HCT116 (cell line): ENCODE results near the gene FNBP1L. TPM values are rescaled to one million over a fixed set of nuclear protein-coding genes. Genes with fewer than 3 reads are reported as not detected.

Source experiments
- ATAC-seq: fragments of 200-7000 bp; cut with Tn5 transposase; 2 replicates; pipeline ENCODE4 v1.9.1; 2020; ENCODE audit warnings: mild to moderate bottlenecking, moderate library complexity
- BruUV-seq: library from RNA; stranded (reverse); fragments of 400-500 nt; replicated peaks from 2 replicates; lab custom pipeline; 2021; lab: Mats Ljungman, UMichigan
- CTCF ChIA-PET: fragments of 300-600 bp; sonication (Branson Sonifier 250); formaldehyde crosslinking; loops from one replicate; lab custom pipeline; 2021; ENCODE audit warnings: antibody characterized with exemption; lab: Charles Lee
- POLR2A ChIA-PET: fragments of 300-600, 350-600 bp; sonication (Branson Sonifier 250); formaldehyde crosslinking; loops from one replicate; lab custom pipeline; 2021; ENCODE audit warnings: antibody characterized with exemption; lab: Charles Lee
- RAD21 ChIA-PET, 2 experiments: fragments of 300-600 bp; sonication (Branson Sonifier 250); formaldehyde crosslinking; loops; one replicate each; lab custom pipeline; 2023; ENCODE audit warnings: low total read pairs in 2 of 2; ENCODE audit not compliant: uncharacterized antibody in 2 of 2, unreplicated experiment in 2 of 2, low non-redundant PET in 1 of 2; lab: Charles Lee
- DNase-seq: peaks from one replicate; pipeline ENCODE4 v3.0.0-alpha.2; 2010; ENCODE audit warnings: low read depth, low spot score
- H2AFZ ChIP-seq: fragments of 200-600 bp; shearing (Covaris generic), sonication (generic); 2 replicates; pipeline ENCODE4 v1.6.1; 2017; ENCODE audit warnings: low read depth, mixed run types, mixed read lengths, antibody characterized with exemption, low read length; ENCODE audit not compliant: poor library complexity, severe bottlenecking
- H3K27ac ChIP-seq: 2 replicates; pipeline ENCODE4 v1.5.1; 2012; ENCODE audit warnings: low read depth, low read length
- H3K27me3 ChIP-seq: fragments of 200-600 bp; sonication (generic); 2 replicates; pipeline ENCODE4 v1.6.1; 2016; ENCODE audit warnings: mixed run types, low read length, mixed read lengths; ENCODE audit not compliant: insufficient read depth
- H3K36me3 ChIP-seq, 2 experiments: fragments of 200-500 bp in 1 of 2; fragments of 200-600 bp in 1 of 2; sonication (Bioruptor generic) in 1 of 2; sonication (generic) in 1 of 2; 2 replicates each; pipeline versions ENCODE4 v1.5.1 to v1.6.1; 2014 to 2016; ENCODE audit warnings: low read length in 2 of 2, inconsistent platforms in 1 of 2, mixed read lengths in 1 of 2, mixed run types in 1 of 2; ENCODE audit not compliant: insufficient read depth in 2 of 2, control insufficient read depth in 1 of 2
- H3K4me1 ChIP-seq, 2 experiments: fragments of 200-600 bp in 1 of 2; sonication (generic) in 1 of 2; 2 replicates each; pipeline versions ENCODE4 v1.5.1 to v1.6.1; 2012 to 2017; ENCODE audit warnings: low read length in 2 of 2, inconsistent platforms in 1 of 2, mild to moderate bottlenecking in 1 of 2, mixed read lengths in 1 of 2, mixed run types in 1 of 2, moderate library complexity in 1 of 2; ENCODE audit not compliant: insufficient read depth in 2 of 2, control insufficient read depth in 1 of 2
- H3K4me2 ChIP-seq: fragments of 200-600 bp; sonication (generic); 2 replicates; pipeline ENCODE4 v1.6.1; 2017; ENCODE audit warnings: mixed run types, low read length, mixed read lengths
- H3K4me3 ChIP-seq, 2 experiments: fragments of 200-600 bp in 1 of 2; sonication (generic) in 1 of 2; replicated peaks in 1 of 2; 2 replicates each; pipeline ENCODE4 v1.5.1; 2011 to 2016; ENCODE audit warnings: low read length in 2 of 2, control low read depth in 1 of 2, low read depth in 1 of 2, mild to moderate bottlenecking in 1 of 2, mixed read lengths in 1 of 2, mixed run types in 1 of 2
- H3K79me2 ChIP-seq: fragments of 200-600 bp; sonication (generic); 2 replicates; pipeline ENCODE4 v1.6.1; 2017; ENCODE audit warnings: mild to moderate bottlenecking, mixed run types, low read length, moderate library complexity, mixed read lengths; ENCODE audit not compliant: insufficient read depth
- H3K9ac ChIP-seq: fragments of 200-600 bp; sonication (generic); 2 replicates; pipeline ENCODE4 v1.6.1; 2016; ENCODE audit warnings: low read length, mixed read lengths
- H3K9me2 ChIP-seq: fragments of 200-600 bp; sonication (generic), shearing (Covaris generic); 2 replicates; pipeline ENCODE4 v1.6.1; 2017; ENCODE audit warnings: mixed run types, mild to moderate bottlenecking, moderate library complexity; ENCODE audit not compliant: insufficient read depth
- H3K9me3 ChIP-seq, 2 experiments: fragments of 200-500 bp in 1 of 2; fragments of 200-600 bp in 1 of 2; sonication (Bioruptor generic) in 1 of 2; sonication (generic) in 1 of 2; 2 replicates each; pipeline ENCODE4 v1.6.1; 2014 to 2017; ENCODE audit warnings: low read length in 2 of 2, mixed read lengths in 2 of 2, inconsistent platforms in 1 of 2, low read depth in 1 of 2, mild to moderate bottlenecking in 1 of 2, mixed run types in 1 of 2, moderate library complexity in 1 of 2; ENCODE audit not compliant: control insufficient read depth in 1 of 2, insufficient read depth in 1 of 2
- H4K20me1 ChIP-seq: fragments of 200-600 bp; sonication (generic), shearing (Covaris generic); 2 replicates; pipeline ENCODE4 v1.6.1; 2017; ENCODE audit warnings: mixed run types, mild to moderate bottlenecking, moderate library complexity; ENCODE audit not compliant: insufficient read depth
- ATF3 ChIP-seq: IDR thresholded peaks from 2 replicates; pipeline ENCODE4 v1.6.1; 2012
- CEBPB ChIP-seq: IDR thresholded peaks from 2 replicates; pipeline ENCODE4 v1.6.1; 2012; ENCODE audit warnings: low read depth
- CTCF ChIP-seq, 3 experiments: fragments of 200-600 bp in 1 of 3; sonication (generic) in 1 of 3; IDR thresholded peaks in 2 of 3; conservative IDR thresholded peaks in 1 of 3; 2 replicates each; pipeline ENCODE4 v1.5.1; 2012 to 2017; ENCODE audit warnings: low read depth in 2 of 3, low read length in 2 of 3, antibody characterized with exemption in 1 of 3, borderline replicate concordance in 1 of 3, control low read depth in 1 of 3, mild to moderate bottlenecking in 1 of 3, mixed read lengths in 1 of 3, mixed run types in 1 of 3, moderate library complexity in 1 of 3; ENCODE audit not compliant: insufficient read depth in 1 of 3
- ELF1 ChIP-seq: IDR thresholded peaks from 2 replicates; pipeline ENCODE4 v1.6.1; 2012; ENCODE audit warnings: low read depth, borderline replicate concordance
- EZH2phosphoT487 ChIP-seq: fragments of 200-600 bp; IDR thresholded peaks from 2 replicates; pipeline ENCODE4 v1.6.1; 2018; ENCODE audit warnings: antibody characterized with exemption, borderline replicate concordance
- FOSL1 ChIP-seq: IDR thresholded peaks from 2 replicates; pipeline ENCODE4 v1.6.1; 2012; ENCODE audit warnings: low read depth
- POLR2A ChIP-seq: IDR thresholded peaks from 2 replicates; pipeline ENCODE4 v1.7.0; 2011; ENCODE audit warnings: borderline replicate concordance; ENCODE audit not compliant: insufficient read depth, insufficient read length; ENCODE audit errors: extremely low read depth
- POLR2AphosphoS5 ChIP-seq: IDR thresholded peaks from 2 replicates; pipeline ENCODE4 v1.6.1; 2011; ENCODE audit warnings: mild to moderate bottlenecking, low read depth, low read length, moderate library complexity
- RAD21 ChIP-seq: IDR thresholded peaks from 2 replicates; pipeline ENCODE4 v1.6.1; 2012; ENCODE audit warnings: low read depth, mild to moderate bottlenecking
- SP1 ChIP-seq: IDR thresholded peaks from 2 replicates; pipeline ENCODE4 v1.6.1; 2012; ENCODE audit warnings: low read depth
- TCF7L2 ChIP-seq: IDR thresholded peaks from 2 replicates; pipeline ENCODE4 v1.7.0; 2011; ENCODE audit warnings: borderline replicate concordance, inconsistent platforms; ENCODE audit not compliant: insufficient read depth, insufficient read length; ENCODE audit errors: extremely low read depth
- ZBTB33 ChIP-seq: IDR thresholded peaks from 2 replicates; pipeline ENCODE4 v1.6.1; 2011; ENCODE audit warnings: mild to moderate bottlenecking, low read length, moderate library complexity; ENCODE audit not compliant: insufficient replicate concordance; ENCODE audit errors: extremely low read depth
- ZFX ChIP-seq: fragments of 450-650 bp; IDR thresholded peaks from 2 replicates; pipeline ENCODE4 v1.6.1; 2017
- ZNF274 ChIP-seq: fragments of 200-500 bp; sonication (Bioruptor generic); IDR thresholded peaks from 2 replicates; pipeline ENCODE4 v1.6.1; 2014; ENCODE audit warnings: mild to moderate bottlenecking, low read depth, low read length, inconsistent platforms
- intact Hi-C: fragments of 100-400 bp; cut with micrococcal nuclease; formaldehyde crosslinking; loops from 2 replicates; pipeline ENCODE4 v1.10.0; 2022
- total RNA-seq: library from RNA; stranded (reverse); gene quantifications from one replicate; pipeline ENCODE4 v1.2.1, GENCODE V29; 2021; ENCODE audit not compliant: unreplicated experiment

FNBP1L gene
- total RNA-seq, 1 experiment from 2014 or later, result 26.1 TPM

GRCh38 chr1:93443454-93443853 lies 4.5 kb upstream of the FNBP1L start:
- ChIA-PET CTCF (interaction anchor here (0.8 kb wide), 1 partner anchor 400 kb away, joined by 3 read pairs; no protein-coding TSS in a partner anchor), POLR2A (no interaction called here), RAD21 (no interaction called here)
- no peaks in the 10 kb centered on the region for H3K9me2 ChIP-seq
- H3K4me1 ChIP-seq, result peaks cover 25 to 45% of the 10 kb centered on the region in 2 experiments
- peak overlapping the region; percentile 90 for H2AFZ ChIP-seq
- no peaks in the 10 kb centered on the region for H3K36me3 ChIP-seq
- no peaks in the 10 kb centered on the region for H3K9me3 ChIP-seq
- H4K20me1 ChIP-seq, result no peaks in the 10 kb centered on the region
- H3K4me2 ChIP-seq, result no peak overlapping the region
- no peaks in the 10 kb centered on the region for H3K27me3 ChIP-seq
- H3K9ac ChIP-seq, result no peak overlapping the region
- no peak for TF ChIP-seq SP1
- TF ChIP-seq TCF7L2, result no peak
- TF ChIP-seq CEBPB, result peak; percentile 23; the same call in 1 of the 2 replicates
- intact Hi-C loops, result loop anchor here (10.0 kb wide), 1 partner anchor 371 kb away; no protein-coding TSS in a partner anchor
- no TSS peak for BruUV-seq
- no peak for ATAC-seq
- DNase-seq, result no peak
- H3K27ac ChIP-seq, result no peak overlapping the region
- H3K79me2 ChIP-seq, result no peaks in the 10 kb centered on the region; the same call in 1 of the 2 replicates
- no peak overlapping the region for H3K4me3 ChIP-seq

- Histone ChIP-seq H3K27ac (no peak overlapping the region), H3K9ac (peak overlapping the region; percentile 81), H3K9me3 (no peaks in the 10 kb centered on the region), H3K9me2 (no peaks in the 10 kb centered on the region), H3K4me1 (peaks cover 18 to 34% of the 10 kb centered on the region in 2 experiments), H2AFZ (peak overlapping the region; percentile 84), H3K4me2 (peak overlapping the region; percentile 99), H3K27me3 (no peaks in the 10 kb centered on the region), H3K79me2 (peaks cover 34% of the 10 kb centered on the region), H4K20me1 (peaks cover 11% of the 10 kb centered on the region; the same call in 1 of the 2 replicates), H3K36me3 (no peaks in the 10 kb centered on the region), H3K4me3 (peak overlapping the region; percentile 64 to 86)
- ChIA-PET CTCF (interaction anchor here (0.5 to 1.3 kb wide), 2 partner anchors 13 to 135 kb away, joined by 3 read pairs; no protein-coding TSS in a partner anchor), POLR2A (interaction anchor here (0.6 to 2.1 kb wide), 4 partner anchors 27 to 405 kb away, joined by 3 to 5 read pairs (median 4); no protein-coding TSS in a partner anchor), RAD21 (interaction anchor here (0.6 to 0.8 kb wide), 2 partner anchors 14 to 366 kb away, joined by 3 read pairs; no protein-coding TSS in a partner anchor)
- ATAC-seq (no peak; the same call in 1 of the 2 replicates), DNase-seq (no peak)
- intact Hi-C loops, result loop anchor here (10.0 kb wide), 1 partner anchor 368 kb away; no protein-coding TSS in a partner anchor
- BruUV-seq, result no TSS peak
- TF ChIP-seq POLR2AphosphoS5 (no peak), ZNF274 (no peak), SP1 (peak; percentile 16; the same call in 1 of the 2 replicates), ZFX (no peak), ATF3 (no peak), FOSL1 (no peak), CTCF (IDR thresholded peaks at IDR 0.05 in 2 of 3, conservative IDR thresholded peaks at IDR 0.05 in 1 of 3; ENCODE audit: borderline replicate concordance in 1 of 3, insufficient read depth in 1 of 3, low read depth in 2 of 3, low read length in 2 of 3) (no peak), ZBTB33 (no peak), POLR2A (no peak), EZH2phosphoT487 (no peak), RAD21 (no peak), ELF1 (no peak)
These were observed 974 bp upstream of the FNBP1L start for GRCh38 chr1:93446837-93447451.
